Hepatocyte (in vitro differentiated cells): ENCODE results near the gene IRX3.

ENCODE experiments used
- EZH2phosphoT487 ChIP-seq: fragments of 200-600 bp; sonication (generic); IDR thresholded peaks from one replicate; pipeline ENCODE4 v1.6.1; 2018; ENCODE audit warnings: antibody characterized with exemption, mild to moderate bottlenecking, low read depth, moderate library complexity; ENCODE audit not compliant: unreplicated experiment, severe bottlenecking
- TF ChIP-seq, protein P1 (sequence below): fragments of 200-600 bp; sonication (generic); IDR thresholded peaks from 2 replicates; pipeline ENCODE4 v1.5.1; 2016; ENCODE audit warnings: antibody characterized with exemption, mild to moderate bottlenecking; ENCODE audit not compliant: poor library complexity

DNA sequence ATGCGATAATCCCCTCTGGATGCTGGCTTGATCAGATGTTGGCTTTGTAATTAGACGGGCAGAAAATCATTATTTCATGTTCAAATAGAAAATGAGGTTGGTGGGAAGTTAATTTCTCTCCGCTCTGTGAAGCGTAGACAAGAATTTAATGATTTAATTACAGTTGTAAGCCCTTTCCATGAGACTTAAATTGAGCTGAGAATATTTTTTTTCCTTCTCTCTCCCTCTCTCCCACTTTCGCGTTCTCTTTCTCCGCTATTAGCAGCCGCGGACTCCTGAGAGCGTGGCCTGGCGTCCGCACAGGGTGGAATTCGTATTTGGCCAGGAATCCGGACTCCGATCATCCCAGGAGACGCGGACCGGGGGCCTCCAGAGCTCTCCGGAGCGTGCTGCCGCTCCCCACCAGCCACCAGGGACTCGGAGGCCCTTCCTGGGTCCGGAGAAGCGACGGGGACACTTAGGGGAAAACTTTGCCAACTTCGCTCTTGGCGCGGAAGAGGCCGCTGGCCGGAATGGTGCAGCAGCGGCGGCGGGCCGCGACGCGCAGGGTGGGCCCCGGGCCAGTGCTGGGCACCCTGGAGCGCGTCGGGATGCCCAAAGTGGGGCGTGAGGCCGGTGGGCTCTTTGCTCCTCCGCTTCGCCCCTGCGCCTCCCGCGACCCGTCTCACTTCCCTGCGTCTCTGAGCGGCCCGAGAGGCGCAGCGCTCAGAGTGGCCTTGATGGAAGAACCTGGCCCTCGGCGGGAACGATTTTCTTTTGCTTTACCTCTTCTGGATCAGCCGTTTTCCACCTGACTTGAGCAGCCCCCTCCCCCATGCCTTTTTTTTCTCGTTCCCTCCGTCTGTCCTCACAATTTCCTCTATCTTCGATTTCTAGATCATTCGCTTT lies 3.6 kb upstream of the IRX3 start:
- TF ChIP-seq, protein P1, sequence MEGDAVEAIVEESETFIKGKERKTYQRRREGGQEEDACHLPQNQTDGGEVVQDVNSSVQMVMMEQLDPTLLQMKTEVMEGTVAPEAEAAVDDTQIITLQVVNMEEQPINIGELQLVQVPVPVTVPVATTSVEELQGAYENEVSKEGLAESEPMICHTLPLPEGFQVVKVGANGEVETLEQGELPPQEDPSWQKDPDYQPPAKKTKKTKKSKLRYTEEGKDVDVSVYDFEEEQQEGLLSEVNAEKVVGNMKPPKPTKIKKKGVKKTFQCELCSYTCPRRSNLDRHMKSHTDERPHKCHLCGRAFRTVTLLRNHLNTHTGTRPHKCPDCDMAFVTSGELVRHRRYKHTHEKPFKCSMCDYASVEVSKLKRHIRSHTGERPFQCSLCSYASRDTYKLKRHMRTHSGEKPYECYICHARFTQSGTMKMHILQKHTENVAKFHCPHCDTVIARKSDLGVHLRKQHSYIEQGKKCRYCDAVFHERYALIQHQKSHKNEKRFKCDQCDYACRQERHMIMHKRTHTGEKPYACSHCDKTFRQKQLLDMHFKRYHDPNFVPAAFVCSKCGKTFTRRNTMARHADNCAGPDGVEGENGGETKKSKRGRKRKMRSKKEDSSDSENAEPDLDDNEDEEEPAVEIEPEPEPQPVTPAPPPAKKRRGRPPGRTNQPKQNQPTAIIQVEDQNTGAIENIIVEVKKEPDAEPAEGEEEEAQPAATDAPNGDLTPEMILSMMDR = no peak
- TF ChIP-seq EZH2phosphoT487 = no peak
